HepG2 (cell line): ENCODE results near the gene GADL1. TPM values are rescaled to one million over a fixed set of nuclear protein-coding genes. Genes with fewer than 3 reads are reported as not detected.
A peak's percentile ranks its signal among the peaks of the same experiment; 100 is the strongest.

Experiments
- ATAC-seq: fragments of 200-7000 bp; cut with Tn5 transposase; 3 replicates; pipeline ENCODE4 v1.9.1; 2020; ENCODE audit warnings: mild to moderate bottlenecking, moderate library complexity
- BruUV-seq: library from RNA; stranded (reverse); fragments of 400-500 nt; replicated peaks from 2 replicates; lab custom pipeline; 2021; lab: Mats Ljungman, UMichigan
- CTCF ChIA-PET: fragments of 300-600 bp; formaldehyde crosslinking; extraction: SDS; loops from one replicate; lab custom pipeline; 2021; ENCODE audit warnings: low total read pairs, inconsistent platforms, low intra/inter-chr PET ratio; lab: Yijun Ruan, JAX
- POLR2A ChIA-PET: fragments of 350-600 bp; sonication (Branson Sonifier 250); formaldehyde crosslinking; loops from one replicate; lab custom pipeline; 2020; ENCODE audit warnings: antibody characterized with exemption, inconsistent platforms; lab: Yijun Ruan, JAX
- DNase-seq: peaks from one replicate; pipeline ENCODE4 v3.0.0-alpha.2; 2015; ENCODE audit warnings: low spot score
- FAIRE-seq: peaks from 3 replicates; lab custom pipeline; 2011; peaks lifted over from hg19 to GRCh38; lab: Jason Lieb, UNC
- H2AFZ ChIP-seq: one replicate; pipeline ENCODE4 v1.6.1; 2011; ENCODE audit warnings: low read length, inconsistent platforms
- H3K27ac ChIP-seq: fragments of 300-600 bp; 3 replicates; pipeline ENCODE4 v1.8.0; 2011; ENCODE audit warnings: mixed run types, mild to moderate bottlenecking, mixed read lengths, low read length, inconsistent platforms; ENCODE audit not compliant: insufficient read depth; ENCODE audit errors: extremely low read length
- H3K27me3 ChIP-seq, 2 experiments: fragments of 200-600 bp in 1 of 2; 2 replicates in 1 of 2; 3 replicates in 1 of 2; pipeline versions ENCODE4 v1.6.0 to v1.8.0; 2011; ENCODE audit warnings: low read length in 2 of 2, mild to moderate bottlenecking in 2 of 2, moderate library complexity in 2 of 2, inconsistent platforms in 1 of 2; ENCODE audit not compliant: insufficient read depth in 2 of 2, control insufficient read depth in 1 of 2
- H3K36me3 ChIP-seq, 2 experiments: fragments of 200-600 bp in 1 of 2; replicated peaks in 1 of 2; 2 replicates in 1 of 2; 3 replicates in 1 of 2; pipeline versions ENCODE4 v1.5.1 to v1.8.0; 2011; ENCODE audit warnings: low read length in 2 of 2, inconsistent platforms in 1 of 2; ENCODE audit not compliant: insufficient read depth in 2 of 2, control insufficient read depth in 1 of 2
- H3K4me1 ChIP-seq: 2 replicates; pipeline ENCODE4 v1.5.1; 2012; ENCODE audit warnings: low read length, inconsistent platforms; ENCODE audit not compliant: insufficient read depth
- H3K4me2 ChIP-seq: 2 replicates; pipeline ENCODE4 v1.6.0; 2011; ENCODE audit warnings: low read depth, low read length, inconsistent platforms
- H3K4me3 ChIP-seq, 3 experiments: fragments of 200-600 bp in 1 of 3; sonication (generic), shearing (Covaris generic) in 1 of 3; replicated peaks in 1 of 3; 2 replicates each; pipeline ENCODE4 v1.5.1; 2011 to 2016; ENCODE audit warnings: low read length in 3 of 3, inconsistent platforms in 2 of 3, low read depth in 2 of 3, mild to moderate bottlenecking in 2 of 3, control low read depth in 1 of 3, mixed read lengths in 1 of 3; ENCODE audit not compliant: insufficient read depth in 1 of 3
- H3K79me2 ChIP-seq: one replicate; pipeline ENCODE4 v1.6.1; 2011; ENCODE audit warnings: low read length, inconsistent platforms; ENCODE audit not compliant: insufficient read depth
- H3K9ac ChIP-seq: 2 replicates; pipeline ENCODE4 v1.6.0; 2011; ENCODE audit warnings: mild to moderate bottlenecking, low read depth, low read length, inconsistent platforms; ENCODE audit not compliant: insufficient read depth
- H3K9me3 ChIP-seq: 2 replicates; pipeline ENCODE4 v1.5.1; 2012; ENCODE audit warnings: mild to moderate bottlenecking, low read length
- H4K20me1 ChIP-seq: 2 replicates; pipeline ENCODE4 v1.6.0; 2011; ENCODE audit warnings: inconsistent platforms, mild to moderate bottlenecking, low read length, moderate library complexity; ENCODE audit not compliant: insufficient read depth
- SKI ChIP-seq: fragments of 450-650 bp; IDR thresholded peaks from one replicate; pipeline ENCODE4 v1.6.1; 2018; ENCODE audit warnings: mild to moderate bottlenecking; ENCODE audit not compliant: partially characterized antibody
- SMC3 ChIP-seq: IDR thresholded peaks from 2 replicates; pipeline ENCODE4 v1.6.1; 2011; ENCODE audit warnings: low read length, improper control_type of control experiment
- THYN1 ChIP-seq: sonication (generic); formaldehyde crosslinking; IDR thresholded peaks from 2 replicates; pipeline ENCODE4 v1.8.1; 2023; ENCODE audit warnings: low read depth, mild to moderate bottlenecking, moderate library complexity, missing genetic modification reagents, borderline replicate concordance
- ZBTB38 ChIP-seq: sonication (generic); formaldehyde crosslinking; IDR thresholded peaks from 2 replicates; pipeline ENCODE4 v1.5.1; 2020; ENCODE audit warnings: mild to moderate bottlenecking, missing genetic modification reagents
- WGBS: methylation state at CpG from one replicate; pipeline ENCODE4 v1.1.6; 2017; ENCODE audit warnings: low lambda C conversion rate; 5-methylcytosine and 5-hydroxymethylcytosine counted together
- in situ Hi-C: cut with HindIII; loops from 2 replicates; pipeline ENCODE4 v1.10.0; 2017; ENCODE audit warnings: low pct_unique_long_range_greater_than_20kb; ENCODE audit not compliant: extremely low pct_ligation_motif_present
- intact Hi-C: fragments of 100-400 bp; cut with micrococcal nuclease; formaldehyde crosslinking; loops from one replicate; pipeline ENCODE4 v1.10.0; 2022; ENCODE audit not compliant: unreplicated experiment
- polyA plus RNA-seq, 8 experiments: library from polyadenylated mRNA; depleted of rRNA in 3 of 8; stranded (reverse) in 7 of 8; unstranded in 1 of 8; fragments of >200 nt; fragmentation: Illumina TruSeq in 4 of 8; extraction: Trizol in 4 of 8; gene quantifications; 2 replicates each; pipeline versions ENCODE4 v1.2.1 to v1.2.3, GENCODE V29; 2011 to 2016; ENCODE audit warnings: low read depth in 4 of 8, missing spikeins in 1 of 8, mixed read lengths in 1 of 8; ENCODE audit not compliant: insufficient read depth in 1 of 8
- total RNA-seq, 5 experiments: library from RNA; depleted of rRNA; stranded (reverse); fragments of >200 nt; fragmentation: Illumina TruSeq; extraction: Trizol; gene quantifications; 2 replicates each; pipeline ENCODE4 v1.2.3, GENCODE V29; 2016; ENCODE audit warnings: low read depth in 1 of 5
- TF ChIP-seq, protein P1 (sequence below): sonication (generic); formaldehyde crosslinking; IDR thresholded peaks from 2 replicates; pipeline ENCODE4 v1.5.1; 2020; ENCODE audit warnings: missing genetic modification reagents, mild to moderate bottlenecking, borderline replicate concordance
- TF ChIP-seq, protein P2 (sequence below): sonication (generic); formaldehyde crosslinking; IDR thresholded peaks from 2 replicates; pipeline ENCODE4 v1.5.0; 2020; ENCODE audit warnings: mild to moderate bottlenecking, missing genetic modification reagents, moderate library complexity
- TF ChIP-seq, protein P3 (sequence below): sonication (generic); formaldehyde crosslinking; IDR thresholded peaks from 2 replicates; pipeline ENCODE4 v1.4.0; 2020; ENCODE audit warnings: missing genetic modification reagents, borderline replicate concordance
- TF ChIP-seq, protein P4 (sequence below): sonication (generic); formaldehyde crosslinking; IDR thresholded peaks from 2 replicates; pipeline ENCODE4 v1.4.0; 2020; ENCODE audit warnings: missing genetic modification reagents, borderline replicate concordance

The GADL1 gene
- total and polyA plus RNA-seq, 2 of the 13 experiments (the other 11 are each of a cell fraction or from before 2014, with no cell fraction given), result not detected

DNA sequence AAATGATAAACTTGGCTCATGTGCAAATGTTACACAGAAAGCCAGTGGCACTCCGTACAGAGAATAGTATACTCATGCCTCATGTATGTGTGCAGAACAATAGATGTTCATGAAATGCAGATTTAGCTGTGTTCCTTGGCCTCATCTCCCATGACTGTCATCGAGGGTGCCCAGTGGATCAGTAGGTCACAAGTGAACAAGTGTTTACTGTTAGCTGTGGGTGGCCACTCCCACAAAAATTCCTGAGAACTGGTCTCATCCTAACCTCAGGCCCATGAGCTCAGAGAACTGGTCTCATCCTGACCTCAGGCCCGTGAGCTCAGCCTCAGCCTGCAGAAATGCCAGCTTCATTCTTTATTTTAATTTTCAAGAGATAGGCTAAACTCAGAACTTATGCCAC, 124.1 kb downstream of the GADL1 start (continued):
- TF ChIP-seq, protein P1, sequence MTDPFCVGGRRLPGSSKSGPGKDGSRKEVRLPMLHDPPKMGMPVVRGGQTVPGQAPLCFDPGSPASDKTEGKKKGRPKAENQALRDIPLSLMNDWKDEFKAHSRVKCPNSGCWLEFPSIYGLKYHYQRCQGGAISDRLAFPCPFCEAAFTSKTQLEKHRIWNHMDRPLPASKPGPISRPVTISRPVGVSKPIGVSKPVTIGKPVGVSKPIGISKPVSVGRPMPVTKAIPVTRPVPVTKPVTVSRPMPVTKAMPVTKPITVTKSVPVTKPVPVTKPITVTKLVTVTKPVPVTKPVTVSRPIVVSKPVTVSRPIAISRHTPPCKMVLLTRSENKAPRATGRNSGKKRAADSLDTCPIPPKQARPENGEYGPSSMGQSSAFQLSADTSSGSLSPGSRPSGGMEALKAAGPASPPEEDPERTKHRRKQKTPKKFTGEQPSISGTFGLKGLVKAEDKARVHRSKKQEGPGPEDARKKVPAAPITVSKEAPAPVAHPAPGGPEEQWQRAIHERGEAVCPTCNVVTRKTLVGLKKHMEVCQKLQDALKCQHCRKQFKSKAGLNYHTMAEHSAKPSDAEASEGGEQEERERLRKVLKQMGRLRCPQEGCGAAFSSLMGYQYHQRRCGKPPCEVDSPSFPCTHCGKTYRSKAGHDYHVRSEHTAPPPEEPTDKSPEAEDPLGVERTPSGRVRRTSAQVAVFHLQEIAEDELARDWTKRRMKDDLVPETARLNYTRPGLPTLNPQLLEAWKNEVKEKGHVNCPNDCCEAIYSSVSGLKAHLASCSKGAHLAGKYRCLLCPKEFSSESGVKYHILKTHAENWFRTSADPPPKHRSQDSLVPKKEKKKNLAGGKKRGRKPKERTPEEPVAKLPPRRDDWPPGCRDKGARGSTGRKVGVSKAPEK, result no peak
- no peak for TF ChIP-seq ZBTB38 (CRISPR knock-in tag)

DNA sequence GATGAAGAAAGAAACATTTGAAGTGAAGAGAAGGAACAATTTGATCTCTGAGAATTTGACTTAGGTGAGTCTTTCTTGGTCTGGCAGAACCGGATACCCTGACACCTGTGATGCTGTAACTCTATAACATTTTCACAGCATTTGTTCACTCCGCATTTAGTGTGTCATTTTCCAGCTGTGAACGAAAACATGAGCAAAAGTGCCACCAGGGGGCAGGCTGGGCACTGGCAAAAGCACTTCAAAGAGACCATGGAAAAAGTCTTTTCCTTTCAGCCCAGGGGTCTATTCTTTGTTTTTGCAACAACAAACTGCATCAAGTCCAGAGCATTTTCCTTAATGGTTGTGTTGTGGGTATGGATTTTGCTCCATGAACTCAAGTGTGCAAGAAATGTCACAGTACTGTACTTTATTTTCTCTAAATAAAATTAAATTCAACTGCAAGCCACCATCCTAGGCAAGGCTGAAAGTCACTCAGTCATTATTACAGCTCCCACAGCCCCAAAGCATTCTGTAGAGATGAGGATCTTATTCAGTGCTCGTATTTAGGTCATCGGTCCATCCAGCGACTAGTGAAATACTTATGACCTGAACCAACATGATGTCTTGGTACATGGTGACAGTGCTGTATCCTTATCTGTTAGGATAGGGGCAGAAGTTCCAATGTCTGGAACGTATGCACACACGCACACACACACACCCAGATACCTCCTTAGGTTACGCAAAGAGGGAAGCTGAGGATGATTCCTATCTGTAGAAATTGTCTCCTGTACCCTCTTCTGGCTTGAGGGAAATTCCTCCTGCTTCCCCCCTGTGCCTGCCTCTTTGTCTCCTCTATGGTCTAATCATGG, 125.5 kb downstream of the GADL1 start:
- no peaks in the 10 kb centered on the region for H3K36me3 ChIP-seq
- ATAC-seq (peak; percentile 68), FAIRE-seq (peak; percentile 76), DNase-seq (peak; percentile 45)
- H3K4me2 ChIP-seq, result no peak overlapping the region
- H2AFZ ChIP-seq, result no peak overlapping the region
- POLR2A ChIA-PET, result interaction anchor here (0.8 kb wide), 1 partner anchor 56 kb away, joined by 3 read pairs; no protein-coding TSS in a partner anchor
- intact Hi-C loops, result loop anchor here (1.0 kb wide), 1 partner anchor 363 kb away; no protein-coding TSS in a partner anchor
- H4K20me1 ChIP-seq, result no peaks in the 10 kb centered on the region
- in situ Hi-C loops, result loop anchor here (5.0 kb wide), 1 partner anchor 363 kb away; no protein-coding TSS in a partner anchor
- H3K9ac ChIP-seq, result no peak overlapping the region
- WGBS, result 43% methylated on average over 9 of the region's 9 CpGs
- H3K4me1 ChIP-seq, result peaks cover 11% of the 10 kb centered on the region
- no peak overlapping the region for H3K4me3 ChIP-seq
- H3K27me3 ChIP-seq, result peaks cover 2 to 9% of the 10 kb centered on the region in 2 experiments; a peak in 1 of 5 replicates
- H3K27ac ChIP-seq, result no peak overlapping the region
- H3K9me3 ChIP-seq, result no peaks in the 10 kb centered on the region
- BruUV-seq, result no TSS peak
- CTCF ChIA-PET, result interaction anchor here (0.8 to 4.1 kb wide), 3 partner anchors 363 to 756 kb away, joined by 3 to 17 read pairs (median 3); no protein-coding TSS in a partner anchor
- no peaks in the 10 kb centered on the region for H3K79me2 ChIP-seq
- TF ChIP-seq, protein P2, sequence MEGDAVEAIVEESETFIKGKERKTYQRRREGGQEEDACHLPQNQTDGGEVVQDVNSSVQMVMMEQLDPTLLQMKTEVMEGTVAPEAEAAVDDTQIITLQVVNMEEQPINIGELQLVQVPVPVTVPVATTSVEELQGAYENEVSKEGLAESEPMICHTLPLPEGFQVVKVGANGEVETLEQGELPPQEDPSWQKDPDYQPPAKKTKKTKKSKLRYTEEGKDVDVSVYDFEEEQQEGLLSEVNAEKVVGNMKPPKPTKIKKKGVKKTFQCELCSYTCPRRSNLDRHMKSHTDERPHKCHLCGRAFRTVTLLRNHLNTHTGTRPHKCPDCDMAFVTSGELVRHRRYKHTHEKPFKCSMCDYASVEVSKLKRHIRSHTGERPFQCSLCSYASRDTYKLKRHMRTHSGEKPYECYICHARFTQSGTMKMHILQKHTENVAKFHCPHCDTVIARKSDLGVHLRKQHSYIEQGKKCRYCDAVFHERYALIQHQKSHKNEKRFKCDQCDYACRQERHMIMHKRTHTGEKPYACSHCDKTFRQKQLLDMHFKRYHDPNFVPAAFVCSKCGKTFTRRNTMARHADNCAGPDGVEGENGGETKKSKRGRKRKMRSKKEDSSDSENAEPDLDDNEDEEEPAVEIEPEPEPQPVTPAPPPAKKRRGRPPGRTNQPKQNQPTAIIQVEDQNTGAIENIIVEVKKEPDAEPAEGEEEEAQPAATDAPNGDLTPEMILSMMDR (CRISPR knock-in tag), result peak; percentile 82
- no peak for TF ChIP-seq THYN1 (CRISPR knock-in tag)
- TF ChIP-seq SKI, result no peak
- TF ChIP-seq SMC3, result peak; percentile 76
- TF ChIP-seq, protein P3, sequence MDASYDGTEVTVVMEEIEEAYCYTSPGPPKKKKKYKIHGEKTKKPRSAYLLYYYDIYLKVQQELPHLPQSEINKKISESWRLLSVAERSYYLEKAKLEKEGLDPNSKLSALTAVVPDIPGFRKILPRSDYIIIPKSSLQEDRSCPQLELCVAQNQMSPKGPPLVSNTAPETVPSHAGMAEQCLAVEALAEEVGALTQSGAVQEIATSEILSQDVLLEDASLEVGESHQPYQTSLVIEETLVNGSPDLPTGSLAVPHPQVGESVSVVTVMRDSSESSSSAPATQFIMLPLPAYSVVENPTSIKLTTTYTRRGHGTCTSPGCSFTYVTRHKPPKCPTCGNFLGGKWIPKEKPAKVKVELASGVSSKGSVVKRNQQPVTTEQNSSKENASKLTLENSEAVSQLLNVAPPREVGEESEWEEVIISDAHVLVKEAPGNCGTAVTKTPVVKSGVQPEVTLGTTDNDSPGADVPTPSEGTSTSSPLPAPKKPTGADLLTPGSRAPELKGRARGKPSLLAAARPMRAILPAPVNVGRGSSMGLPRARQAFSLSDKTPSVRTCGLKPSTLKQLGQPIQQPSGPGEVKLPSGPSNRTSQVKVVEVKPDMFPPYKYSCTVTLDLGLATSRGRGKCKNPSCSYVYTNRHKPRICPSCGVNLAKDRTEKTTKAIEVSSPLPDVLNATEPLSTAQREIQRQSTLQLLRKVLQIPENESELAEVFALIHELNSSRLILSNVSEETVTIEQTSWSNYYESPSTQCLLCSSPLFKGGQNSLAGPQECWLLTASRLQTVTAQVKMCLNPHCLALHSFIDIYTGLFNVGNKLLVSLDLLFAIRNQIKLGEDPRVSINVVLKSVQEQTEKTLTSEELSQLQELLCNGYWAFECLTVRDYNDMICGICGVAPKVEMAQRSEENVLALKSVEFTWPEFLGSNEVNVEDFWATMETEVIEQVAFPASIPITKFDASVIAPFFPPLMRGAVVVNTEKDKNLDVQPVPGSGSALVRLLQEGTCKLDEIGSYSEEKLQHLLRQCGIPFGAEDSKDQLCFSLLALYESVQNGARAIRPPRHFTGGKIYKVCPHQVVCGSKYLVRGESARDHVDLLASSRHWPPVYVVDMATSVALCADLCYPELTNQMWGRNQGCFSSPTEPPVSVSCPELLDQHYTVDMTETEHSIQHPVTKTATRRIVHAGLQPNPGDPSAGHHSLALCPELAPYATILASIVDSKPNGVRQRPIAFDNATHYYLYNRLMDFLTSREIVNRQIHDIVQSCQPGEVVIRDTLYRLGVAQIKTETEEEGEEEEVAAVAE, result no peak
- TF ChIP-seq, protein P4, sequence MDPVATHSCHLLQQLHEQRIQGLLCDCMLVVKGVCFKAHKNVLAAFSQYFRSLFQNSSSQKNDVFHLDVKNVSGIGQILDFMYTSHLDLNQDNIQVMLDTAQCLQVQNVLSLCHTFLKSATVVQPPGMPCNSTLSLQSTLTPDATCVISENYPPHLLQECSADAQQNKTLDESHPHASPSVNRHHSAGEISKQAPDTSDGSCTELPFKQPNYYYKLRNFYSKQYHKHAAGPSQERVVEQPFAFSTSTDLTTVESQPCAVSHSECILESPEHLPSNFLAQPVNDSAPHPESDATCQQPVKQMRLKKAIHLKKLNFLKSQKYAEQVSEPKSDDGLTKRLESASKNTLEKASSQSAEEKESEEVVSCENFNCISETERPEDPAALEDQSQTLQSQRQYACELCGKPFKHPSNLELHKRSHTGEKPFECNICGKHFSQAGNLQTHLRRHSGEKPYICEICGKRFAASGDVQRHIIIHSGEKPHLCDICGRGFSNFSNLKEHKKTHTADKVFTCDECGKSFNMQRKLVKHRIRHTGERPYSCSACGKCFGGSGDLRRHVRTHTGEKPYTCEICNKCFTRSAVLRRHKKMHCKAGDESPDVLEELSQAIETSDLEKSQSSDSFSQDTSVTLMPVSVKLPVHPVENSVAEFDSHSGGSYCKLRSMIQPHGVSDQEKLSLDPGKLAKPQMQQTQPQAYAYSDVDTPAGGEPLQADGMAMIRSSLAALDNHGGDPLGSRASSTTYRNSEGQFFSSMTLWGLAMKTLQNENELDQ (CRISPR knock-in tag), result no peak
